Central memory CD4-positive, alpha-beta T cell (primary cell): ENCODE results near the gene SERINC4.

Experiments used
- DNase-seq: peaks from one replicate; pipeline ENCODE4 v3.0.0; 2022

The SERINC4 gene

DNA sequence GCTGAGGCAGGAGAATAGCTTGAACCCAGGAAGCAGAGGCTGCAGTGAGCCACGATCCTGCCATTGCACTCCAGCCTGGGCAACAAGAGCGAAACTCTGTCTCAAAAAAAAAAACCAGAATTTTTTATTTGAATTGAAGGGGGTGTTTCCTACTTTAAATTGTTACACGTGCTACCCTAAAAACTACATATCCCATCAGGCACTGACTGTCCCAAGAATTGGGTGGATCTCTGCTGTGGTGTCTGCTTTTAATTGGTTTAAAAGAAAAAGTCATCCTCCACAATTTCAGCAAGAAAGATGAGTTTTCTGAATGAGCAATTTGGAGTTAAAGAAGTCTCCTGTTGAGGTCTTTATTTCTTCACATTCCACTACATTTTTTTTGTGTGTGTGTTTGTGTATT, 51.6 kb downstream of the SERINC4 start:
- peak; percentile 53 for DNase-seq

- DNase-seq: peak; percentile 33
These were observed 53.1 kb downstream of the SERINC4 start for GRCh38 chr15:43746903-43747309.

GRCh38 chr15:43746245-43746902, 53.6 kb downstream of the SERINC4 start, which contains the start of gene PDIA3:
Gene PDIA3, plus strand, starts transcription at chr15:43746438. Its CDS starts 102 bp downstream, at chr15:43746540.
- peak; percentile 82 for DNase-seq
